NCI-H1105 treated with DMSO at 0.1 percent for 48 hours (cell line): ENCODE results near the gene ZNF785.
"Not testable (repeated sequence)": the region's sequence is repeated elsewhere in the genome, so short reads cannot be mapped to it uniquely, and the experiment has no call there.

ENCODE experiments used
- DNase-seq: peaks from one replicate; lab custom pipeline; 2025; lab: John Stamatoyannopoulos, UW

Gene ZNF785

GRCh38 chr16:30602616-30603277, 17.2 kb upstream of the ZNF785 start:
- DNase-seq: no peak

- no peak for DNase-seq
Measured at GRCh38 chr16:30601966-30602365, 16.5 kb upstream of the ZNF785 start.

- DNase-seq: no peak
Measured at GRCh38 chr16:30600929-30601328, 15.4 kb upstream of the ZNF785 start.

- DNase-seq: peak; percentile 18
Measured at GRCh38 chr16:30600215-30600614, 14.7 kb upstream of the ZNF785 start.

- no peak for DNase-seq
Measured at GRCh38 chr16:30592871-30593270, 7.4 kb upstream of the ZNF785 start.

GRCh38 chr16:30590869-30591268, 5.4 kb upstream of the ZNF785 start:
- DNase-seq: not testable (repeated sequence)

GRCh38 chr16:30589582-30589981, 4.1 kb upstream of the ZNF785 start:
- not testable (repeated sequence) for DNase-seq

GRCh38 chr16:30588651-30589050, 3.2 kb upstream of the ZNF785 start:
- no peak for DNase-seq

GRCh38 chr16:30585022-30585399, 486 bp downstream of the ZNF785 start:
- peak; percentile 37 for DNase-seq

GRCh38 chr16:30582611-30583340, 2.7 kb downstream of the ZNF785 start:
- DNase-seq: no peak

- DNase-seq: no peak
Measured at GRCh38 chr16:30581457-30581856, 4.0 kb downstream of the ZNF785 start.

GRCh38 chr16:30574678-30575077, 10.8 kb downstream of the ZNF785 start:
- DNase-seq: no peak

- peak; percentile 98 for DNase-seq
Measured at GRCh38 chr16:30571445-30572322, 13.8 kb downstream of the ZNF785 start, which contains the start of gene ZNF688. ZNF688 (minus strand) TSS chr16:30571714; CDS start chr16:30571629, 85 bp downstream.

- peak; percentile 40 for DNase-seq
Measured at GRCh38 chr16:30570636-30571444, 14.7 kb downstream of the ZNF785 start.

GRCh38 chr16:30569746-30570635, 15.5 kb downstream of the ZNF785 start:
- DNase-seq: no peak

- DNase-seq: no peak
Measured at GRCh38 chr16:30569281-30569680, 16.2 kb downstream of the ZNF785 start.

- no peak for DNase-seq
Measured at GRCh38 chr16:30567991-30568638, 17.4 kb downstream of the ZNF785 start.

GRCh38 chr16:30567160-30567990, 18.1 kb downstream of the ZNF785 start:
- no peak for DNase-seq

- no peak for DNase-seq
Measured at GRCh38 chr16:30566531-30566930, 19.0 kb downstream of the ZNF785 start.
